Measurements from ENCODE around the gene PTPRJ.
"Not testable (repeated sequence)": the region's sequence is repeated elsewhere in the genome, so short reads cannot be mapped to it uniquely, and the experiment has no call there.

Gene PTPRJ

GRCh38 chr11:48019217-48019584 is 38.8 kb downstream of the PTPRJ start:
- no peak for DNase-seq

- DNase-seq = no peak
These were observed 39.2 kb downstream of the PTPRJ start for GRCh38 chr11:48019595-48019994.

- DNase-seq = no peak
These were observed 39.9 kb downstream of the PTPRJ start for GRCh38 chr11:48020092-48020755.

- DNase-seq = not testable (repeated sequence)
These were observed 41.0 kb downstream of the PTPRJ start for GRCh38 chr11:48021201-48021820.

- no peak for DNase-seq
These were observed 42.1 kb downstream of the PTPRJ start for GRCh38 chr11:48022445-48022844.

- DNase-seq = not testable (repeated sequence)
These were observed 43.2 kb downstream of the PTPRJ start for GRCh38 chr11:48023608-48024007.

- DNase-seq = no peak
These were observed 44.3 kb downstream of the PTPRJ start for GRCh38 chr11:48024635-48025071.

GRCh38 chr11:48025293-48025983 is 45.1 kb downstream of the PTPRJ start:
- no peak for DNase-seq

GRCh38 chr11:48025984-48026340 is 45.6 kb downstream of the PTPRJ start:
- no peak for DNase-seq

GRCh38 chr11:48028914-48029680 is 48.7 kb downstream of the PTPRJ start:
- no peak for DNase-seq

GRCh38 chr11:48029681-48030290 is 49.4 kb downstream of the PTPRJ start:
- no peak for DNase-seq

GRCh38 chr11:48031602-48032001 is 51.2 kb downstream of the PTPRJ start:
- no peak for DNase-seq

- DNase-seq = no peak
These were observed 52.4 kb downstream of the PTPRJ start for GRCh38 chr11:48032721-48033120.

GRCh38 chr11:48033918-48034341 is 53.6 kb downstream of the PTPRJ start:
- no peak for DNase-seq

GRCh38 chr11:48034926-48035871 is 54.8 kb downstream of the PTPRJ start:
- no peak for DNase-seq

GRCh38 chr11:48036011-48036410 is 55.7 kb downstream of the PTPRJ start:
- peak; percentile 27 for DNase-seq

- DNase-seq = peak; percentile 50
These were observed 56.1 kb downstream of the PTPRJ start for GRCh38 chr11:48036466-48036865.

GRCh38 chr11:48037709-48038468 is 57.5 kb downstream of the PTPRJ start:
- DNase-seq = peak; percentile 24

GRCh38 chr11:48040830-48041444 is 60.6 kb downstream of the PTPRJ start:
- DNase-seq = no peak
